ENCODE results near the gene CFAP46.

DNA sequence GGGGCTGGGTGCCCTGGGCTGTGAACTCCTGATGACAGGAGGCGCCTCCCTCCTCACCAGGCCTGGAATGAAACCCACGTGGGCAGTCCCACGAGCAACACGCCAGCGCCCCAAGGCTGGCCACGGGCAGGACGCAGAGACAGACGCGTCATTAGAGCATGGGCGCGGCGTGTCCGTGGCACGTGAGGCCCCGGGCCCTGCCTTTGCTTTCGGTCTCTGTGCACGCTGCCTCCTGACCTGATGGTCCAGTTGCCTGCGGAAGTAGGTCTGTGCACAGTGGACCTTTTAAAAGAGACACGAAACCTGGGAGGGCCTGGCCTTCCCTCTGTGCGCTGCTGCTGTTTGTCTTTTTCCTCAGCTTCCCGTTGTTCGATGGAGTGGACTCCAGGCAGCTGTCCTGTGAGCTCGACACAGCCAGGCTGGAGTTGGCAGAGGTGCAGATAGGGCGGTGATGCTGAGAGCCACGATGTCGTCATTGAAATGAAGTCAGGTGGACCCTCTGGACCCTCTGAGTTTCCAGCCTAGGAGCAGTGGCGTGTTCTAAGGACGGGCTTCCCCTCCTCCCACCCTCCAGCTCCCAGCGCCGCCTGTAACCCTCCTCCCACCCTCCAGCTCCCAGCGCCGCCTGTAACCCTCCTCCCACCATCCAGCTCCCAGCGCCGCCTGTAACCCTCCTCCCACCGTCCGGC lies 40.1 kb upstream of the CFAP46 start:
- TF ChIP-seq, protein P1, sequence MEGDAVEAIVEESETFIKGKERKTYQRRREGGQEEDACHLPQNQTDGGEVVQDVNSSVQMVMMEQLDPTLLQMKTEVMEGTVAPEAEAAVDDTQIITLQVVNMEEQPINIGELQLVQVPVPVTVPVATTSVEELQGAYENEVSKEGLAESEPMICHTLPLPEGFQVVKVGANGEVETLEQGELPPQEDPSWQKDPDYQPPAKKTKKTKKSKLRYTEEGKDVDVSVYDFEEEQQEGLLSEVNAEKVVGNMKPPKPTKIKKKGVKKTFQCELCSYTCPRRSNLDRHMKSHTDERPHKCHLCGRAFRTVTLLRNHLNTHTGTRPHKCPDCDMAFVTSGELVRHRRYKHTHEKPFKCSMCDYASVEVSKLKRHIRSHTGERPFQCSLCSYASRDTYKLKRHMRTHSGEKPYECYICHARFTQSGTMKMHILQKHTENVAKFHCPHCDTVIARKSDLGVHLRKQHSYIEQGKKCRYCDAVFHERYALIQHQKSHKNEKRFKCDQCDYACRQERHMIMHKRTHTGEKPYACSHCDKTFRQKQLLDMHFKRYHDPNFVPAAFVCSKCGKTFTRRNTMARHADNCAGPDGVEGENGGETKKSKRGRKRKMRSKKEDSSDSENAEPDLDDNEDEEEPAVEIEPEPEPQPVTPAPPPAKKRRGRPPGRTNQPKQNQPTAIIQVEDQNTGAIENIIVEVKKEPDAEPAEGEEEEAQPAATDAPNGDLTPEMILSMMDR (IDR thresholded peaks at IDR 0.05), result no peak
- TF ChIP-seq EZH2 (IDR thresholded peaks at IDR 0.05; ENCODE audit: borderline replicate concordance, insufficient read depth, low read depth, low read length, poor library complexity, severe bottlenecking), result no peak
